Right forelimb (tissue), 1 donor: Measurements from ENCODE around the gene RBP3.

ENCODE experiments used
- DNase-seq: peaks from one replicate; pipeline ENCODE4 v3.0.0-alpha.2; 2018

The RBP3 gene

GRCh38 chr10:47359626-47360418, 11.7 kb downstream of the RBP3 start:
- no peak for DNase-seq

- no peak for DNase-seq
Observed at GRCh38 chr10:47360419-47361040, 12.4 kb downstream of the RBP3 start.

GRCh38 chr10:47361293-47361692, 13.1 kb downstream of the RBP3 start:
- DNase-seq = peak; percentile 41

GRCh38 chr10:47362199-47362598, 14.0 kb downstream of the RBP3 start:
- DNase-seq = no peak

- DNase-seq = no peak
Observed at GRCh38 chr10:47363781-47364180, 15.6 kb downstream of the RBP3 start.

- peak; percentile 18 for DNase-seq
Observed at GRCh38 chr10:47364366-47364765, 16.2 kb downstream of the RBP3 start.

GRCh38 chr10:47364911-47365310, 16.7 kb downstream of the RBP3 start:
- DNase-seq = no peak

GRCh38 chr10:47365431-47366180, 17.4 kb downstream of the RBP3 start:
- DNase-seq = peak; percentile 9

GRCh38 chr10:47366181-47366631, 18.0 kb downstream of the RBP3 start:
- DNase-seq = peak; percentile 31

GRCh38 chr10:47366731-47367460, 18.7 kb downstream of the RBP3 start:
- DNase-seq = peak; percentile 17

- peak; percentile 6 for DNase-seq
Observed at GRCh38 chr10:47367646-47368045, 19.5 kb downstream of the RBP3 start.

- peak; percentile 17 for DNase-seq
Observed at GRCh38 chr10:47368431-47369180, 20.4 kb downstream of the RBP3 start.

- DNase-seq = peak; percentile 24
Observed at GRCh38 chr10:47369251-47369894, 21.2 kb downstream of the RBP3 start.

- peak; percentile 19 for DNase-seq
Observed at GRCh38 chr10:47370015-47370767, 22.0 kb downstream of the RBP3 start.

- DNase-seq = peak; percentile 11
Observed at GRCh38 chr10:47370878-47371277, 22.7 kb downstream of the RBP3 start.

GRCh38 chr10:47371629-47372485, 23.7 kb downstream of the RBP3 start:
- DNase-seq = peak; percentile 20

GRCh38 chr10:47372726-47373125, 24.6 kb downstream of the RBP3 start:
- peak; percentile 39 for DNase-seq

- peak; percentile 56 for DNase-seq
Observed at GRCh38 chr10:47374611-47375536, 26.7 kb downstream of the RBP3 start.
